ENCODE data around the gene OR7A5.
"Not testable (repeated sequence)": the region's sequence is repeated elsewhere in the genome, so short reads cannot be mapped to it uniquely, and the experiment has no call there.

OR7A5 gene

DNA sequence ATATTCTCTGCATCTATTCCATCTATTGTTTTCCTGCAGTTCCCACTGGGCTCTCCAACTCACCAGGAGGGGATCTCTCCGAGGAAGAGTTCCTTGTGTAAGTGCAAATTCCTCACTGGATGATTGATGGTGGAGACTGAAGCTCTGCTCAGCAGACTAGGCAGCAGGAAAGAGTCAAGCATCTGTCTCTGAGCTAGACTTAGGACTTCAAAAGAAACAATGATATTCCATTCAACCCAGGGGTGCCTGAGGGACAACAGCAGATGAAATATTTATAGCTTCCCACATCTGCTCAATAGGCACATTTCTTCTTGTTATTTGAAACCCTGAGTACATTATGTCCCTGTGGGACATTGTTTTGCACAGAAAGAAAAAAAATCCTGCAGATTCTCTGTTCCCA lies at the start of gene OR7A5, which contains the start of gene OR7C1:
OR7A5 (minus strand) TSS at position 175 of the 400 bp plus-strand sequence. CDS start 6,944 bp downstream, outside the sequence.
OR7C1 (minus strand) TSS at position 175 of the 400 bp plus-strand sequence. CDS start 35,049 bp downstream, outside the sequence.
- DNase-seq (ENCODE audit: low spot score) = no peak

DNA sequence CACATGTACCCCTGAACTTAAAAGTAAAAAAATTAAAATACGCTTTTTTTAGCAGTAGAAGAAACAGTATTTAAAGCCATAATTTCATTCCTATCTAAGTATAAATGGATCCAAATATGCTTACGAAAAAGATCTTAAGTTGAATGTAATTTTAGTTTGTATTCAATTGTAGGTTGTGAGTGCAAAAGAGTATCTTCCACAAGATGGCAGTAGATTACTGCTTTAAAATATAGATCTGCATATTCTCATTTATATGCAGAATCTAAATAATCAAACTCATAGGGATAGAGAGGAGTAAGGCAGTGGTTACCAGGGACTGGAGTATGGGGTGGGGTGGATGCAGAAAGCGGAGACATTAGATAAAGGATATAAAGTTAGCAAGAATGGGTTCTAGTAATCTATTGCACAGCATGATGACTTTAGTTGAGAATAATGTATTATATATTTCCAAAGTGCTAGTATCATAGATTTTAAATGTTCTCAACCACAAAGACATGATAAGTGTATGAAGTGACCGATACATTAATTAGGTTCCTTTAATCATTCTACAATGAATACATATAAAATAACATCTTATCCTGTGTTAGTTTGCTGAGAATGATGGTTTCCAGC lies 36.7 kb upstream of the OR7A5 start:
- peak; percentile 36 for DNase-seq (ENCODE audit: low spot score)

DNA sequence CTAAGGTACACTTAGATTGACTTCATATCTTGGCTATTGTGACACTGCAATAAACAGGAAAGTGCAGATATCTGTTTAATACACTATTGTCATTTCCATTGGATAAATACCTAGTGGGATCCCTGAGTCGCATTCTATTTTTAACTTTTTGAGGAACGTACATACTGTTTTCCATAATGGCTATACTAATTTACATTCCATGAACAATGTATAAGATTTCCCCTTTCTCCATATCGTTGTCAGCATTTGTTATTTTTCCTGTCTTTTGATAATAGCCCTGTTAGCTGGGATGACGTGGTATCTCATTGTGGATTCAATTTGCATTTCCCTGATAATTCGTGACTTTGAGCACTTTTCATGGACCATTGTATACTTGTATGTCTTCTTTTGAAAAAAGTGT lies 33.5 kb upstream of the OR7A5 start:
- no peak for DNase-seq (ENCODE audit: low spot score)

DNA sequence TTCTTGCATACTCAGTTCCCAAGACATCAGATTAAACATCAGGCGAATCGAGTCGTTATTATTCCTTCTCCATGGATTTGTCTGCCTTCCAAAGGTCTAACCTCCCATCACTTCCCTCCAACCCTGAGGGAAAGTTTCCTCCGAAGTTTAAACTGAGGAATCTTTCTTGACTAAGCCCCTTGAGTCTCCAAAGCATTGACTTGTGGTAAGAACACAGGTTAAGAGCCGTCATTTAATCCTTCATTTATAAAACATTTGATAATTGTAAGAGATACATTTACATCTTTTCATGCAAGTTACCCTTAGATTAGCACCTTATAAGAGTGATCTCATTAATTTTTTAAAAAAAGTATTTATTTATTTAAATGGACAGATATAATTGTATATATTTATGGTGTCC lies 13.8 kb upstream of the OR7A5 start, which contains the start of gene OR7A10:
OR7A10 (minus strand) TSS at position 101 of the 400 bp plus-strand sequence. CDS start 7,045 bp downstream, outside the sequence.
- DNase-seq (ENCODE audit: low spot score) = no peak

DNA sequence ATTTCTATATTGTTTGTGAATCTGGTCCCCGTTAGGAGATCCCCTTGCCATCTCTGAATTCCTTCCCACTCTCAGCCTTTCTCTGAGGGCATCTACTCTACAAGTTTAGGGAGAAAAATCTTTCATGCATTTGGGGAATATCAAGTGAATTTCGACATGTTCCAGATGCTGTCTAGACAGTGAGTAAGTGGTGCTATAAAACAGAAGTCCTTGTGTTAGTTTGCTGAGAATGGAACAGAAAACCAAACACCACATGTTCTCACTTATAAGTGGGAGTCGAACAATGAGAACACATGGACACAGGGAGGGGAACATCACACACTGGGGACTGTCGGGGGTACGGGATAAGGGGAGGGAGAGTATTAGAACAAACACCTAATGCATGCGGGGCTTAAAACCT lies 8.6 kb upstream of the OR7A5 start:
- no peak for DNase-seq (ENCODE audit: low spot score)

DNA sequence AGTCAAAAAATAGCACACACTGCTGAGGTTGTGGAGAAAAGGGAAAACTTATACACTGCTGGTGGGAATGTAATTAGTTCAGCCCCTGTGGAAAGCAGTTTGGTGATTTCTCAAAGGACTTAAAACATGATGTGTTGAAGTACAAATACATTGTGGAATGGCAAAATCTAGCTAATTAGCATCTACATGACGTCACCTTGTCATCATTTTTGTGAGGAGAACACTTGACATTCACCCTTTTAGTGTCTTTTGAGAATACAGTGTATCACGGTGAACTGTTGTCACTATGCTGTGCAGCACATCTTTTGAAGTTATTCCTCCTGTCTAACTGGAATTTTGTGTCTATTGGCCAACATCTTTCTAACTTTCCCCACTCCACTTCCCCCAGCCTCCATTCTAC lies 8.2 kb upstream of the OR7A5 start:
- no peak for DNase-seq (ENCODE audit: low spot score)

DNA sequence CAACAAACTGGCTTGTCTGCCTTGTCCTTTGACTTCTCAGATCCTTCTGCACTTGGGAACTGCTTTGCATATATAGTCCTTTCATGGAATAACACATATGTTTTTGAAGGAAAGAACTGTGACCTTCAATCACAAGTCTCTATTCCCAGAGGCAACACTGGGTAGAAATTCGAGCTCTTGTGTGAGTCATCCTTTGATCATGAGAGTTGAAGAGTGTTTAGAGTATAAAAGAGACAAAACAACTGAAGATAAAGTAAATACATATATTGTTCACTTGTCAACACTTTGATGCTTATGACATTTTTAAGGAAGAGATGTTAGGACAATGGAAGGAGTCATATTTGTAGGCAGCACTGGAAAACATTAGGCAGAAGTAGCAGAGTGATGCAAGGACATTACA lies 5.2 kb upstream of the OR7A5 start:
- no peak for DNase-seq (ENCODE audit: low spot score)

DNA sequence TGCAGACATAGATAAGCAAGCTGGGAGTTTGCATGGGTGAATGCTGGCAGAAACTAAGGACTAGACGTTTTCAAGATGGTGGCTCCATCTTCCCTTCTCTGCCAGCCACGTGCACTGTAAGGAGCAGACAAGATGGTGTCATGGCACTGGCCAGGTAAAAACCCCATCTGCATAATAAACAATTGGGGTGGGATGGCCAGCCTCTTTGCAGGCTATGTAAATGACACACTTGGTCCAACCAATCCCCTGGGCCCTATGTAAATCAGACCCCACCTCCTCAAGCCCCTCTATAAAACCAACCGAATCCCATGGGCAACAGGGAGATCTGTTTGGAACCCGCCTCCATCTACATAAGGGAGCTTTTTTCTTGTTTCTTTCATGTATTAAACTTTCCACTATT lies 2.4 kb upstream of the OR7A5 start:
- no peak for DNase-seq (ENCODE audit: low spot score)

DNA sequence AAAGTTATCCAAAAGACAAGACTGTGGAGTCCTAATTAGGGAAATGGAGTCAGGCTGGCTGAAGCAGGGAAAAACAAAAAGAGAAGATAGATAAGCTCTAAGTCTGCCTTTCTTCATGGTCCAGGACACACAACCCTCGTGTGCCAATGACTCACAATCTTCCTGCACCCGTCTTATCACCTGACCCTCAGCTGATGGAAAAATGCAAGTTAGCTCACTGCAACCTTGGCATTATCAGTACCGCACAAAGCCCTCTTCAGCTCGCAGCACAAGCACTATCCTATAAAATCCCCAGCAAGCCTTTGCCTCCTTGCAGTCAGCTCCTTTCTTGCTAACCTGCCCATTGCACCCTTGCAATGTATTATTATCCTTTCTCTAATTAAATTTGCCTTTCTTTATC lies 4.3 kb downstream of the OR7A5 start:
- DNase-seq (ENCODE audit: low spot score) = peak; percentile 9

DNA sequence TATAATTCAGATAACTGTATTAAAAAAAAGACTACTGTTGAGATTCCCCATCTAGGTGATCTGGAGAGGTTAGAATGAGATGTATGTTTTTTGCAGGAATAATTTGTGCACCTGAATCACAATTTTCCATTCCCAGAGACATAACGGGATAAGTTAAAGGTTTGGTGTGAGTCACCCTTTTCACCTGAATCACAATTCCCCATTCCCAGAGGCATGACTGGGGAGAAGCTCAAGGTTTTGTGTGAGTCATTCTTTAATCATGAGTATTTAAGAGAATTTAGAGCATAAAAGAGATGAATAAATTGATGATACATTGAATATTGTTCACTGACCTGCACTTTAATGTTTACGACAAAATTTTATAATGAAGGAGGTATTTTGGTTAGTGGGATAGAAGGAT lies 9.0 kb downstream of the OR7A5 start:
- DNase-seq (ENCODE audit: low spot score) = no peak

DNA sequence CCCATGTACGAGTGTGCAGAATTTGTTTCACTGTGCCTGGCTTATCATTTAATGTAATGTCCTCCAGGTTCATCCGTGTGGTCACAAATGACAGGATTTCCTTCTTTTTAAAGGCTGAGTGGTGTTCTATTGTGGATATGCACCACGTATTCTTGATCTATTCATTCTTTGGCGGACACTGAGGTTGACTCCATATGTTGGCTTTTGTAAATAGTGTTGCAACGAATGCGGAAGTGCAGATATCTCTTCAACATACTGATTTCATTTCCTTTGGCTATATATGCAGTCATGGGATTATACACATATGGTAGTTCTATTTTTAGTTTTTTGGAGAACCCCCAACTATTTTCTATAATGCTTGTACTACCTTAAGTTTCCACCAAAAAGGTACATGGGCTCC lies 13.0 kb downstream of the OR7A5 start:
- no peak for DNase-seq (ENCODE audit: low spot score)

DNA sequence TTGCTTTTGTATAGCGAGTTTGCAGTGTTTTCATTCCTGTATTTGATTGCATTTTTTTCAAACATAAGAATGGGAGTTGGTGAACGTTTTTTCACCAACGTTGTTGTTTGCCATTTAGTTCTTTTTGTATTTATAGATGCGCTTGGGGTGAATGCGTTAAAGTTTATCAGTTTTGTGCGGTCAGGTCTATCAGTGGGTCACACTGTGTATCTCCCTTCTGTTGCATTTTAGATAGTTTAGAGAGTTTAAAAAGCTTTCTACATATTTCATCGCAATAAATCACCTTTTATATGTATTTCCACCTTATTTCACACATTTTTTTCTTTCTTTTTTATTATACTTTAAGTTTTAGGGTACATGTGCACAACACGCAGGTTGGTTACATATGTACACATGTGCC lies 16.4 kb downstream of the OR7A5 start:
- DNase-seq (ENCODE audit: low spot score) = no peak

DNA sequence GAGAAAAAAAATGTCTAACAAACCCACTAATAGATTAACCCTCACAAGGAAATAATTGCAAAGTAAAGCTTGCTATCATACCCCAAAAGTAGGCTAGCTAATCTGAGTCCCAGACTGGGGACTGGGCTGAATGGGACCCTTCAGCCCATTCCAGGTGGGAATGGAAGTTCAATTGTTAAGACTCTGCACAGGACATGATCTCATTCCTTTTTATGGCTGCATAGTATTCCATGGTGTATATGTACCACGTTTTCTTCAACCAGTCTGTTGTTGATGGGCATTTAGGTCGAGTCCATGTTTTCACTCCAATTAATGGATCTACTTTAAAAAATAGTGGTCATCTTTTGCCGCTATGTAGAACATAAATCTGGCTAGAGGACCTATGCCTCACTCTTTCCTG lies 17.9 kb downstream of the OR7A5 start:
- no peak for DNase-seq (ENCODE audit: low spot score)

DNA sequence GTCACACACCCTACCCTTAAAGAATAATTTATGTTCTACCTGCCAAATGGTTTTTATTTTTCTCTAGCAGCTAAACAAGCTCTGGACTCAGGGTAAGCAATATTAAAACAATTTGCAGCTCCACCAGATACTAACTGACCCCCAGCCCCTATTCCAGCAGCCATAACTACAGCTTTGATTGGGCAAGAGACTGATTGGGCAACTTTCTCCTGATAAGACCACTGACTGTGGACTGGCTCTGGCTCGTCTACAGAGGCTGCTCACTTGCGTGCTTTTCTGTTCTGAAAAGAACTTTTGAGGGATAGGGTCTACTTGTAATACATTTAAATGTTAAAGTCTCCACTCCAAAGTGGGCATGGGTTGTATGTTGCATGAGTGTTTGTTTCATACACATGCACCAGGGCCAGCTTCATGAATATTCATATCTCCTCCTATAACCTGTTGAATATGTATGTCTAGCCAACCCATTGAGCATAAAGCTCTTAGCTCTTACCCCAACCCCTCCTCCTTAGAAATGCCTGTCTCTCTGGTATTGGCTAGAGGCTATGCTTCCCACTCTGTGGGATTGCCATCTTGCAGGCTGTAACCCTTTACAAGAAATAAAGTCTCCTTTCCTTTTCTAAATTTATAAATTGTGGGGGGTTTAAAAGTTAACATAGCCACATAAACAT lies 19.9 kb downstream of the OR7A5 start:
- DNase-seq (ENCODE audit: low spot score) = no peak

DNA sequence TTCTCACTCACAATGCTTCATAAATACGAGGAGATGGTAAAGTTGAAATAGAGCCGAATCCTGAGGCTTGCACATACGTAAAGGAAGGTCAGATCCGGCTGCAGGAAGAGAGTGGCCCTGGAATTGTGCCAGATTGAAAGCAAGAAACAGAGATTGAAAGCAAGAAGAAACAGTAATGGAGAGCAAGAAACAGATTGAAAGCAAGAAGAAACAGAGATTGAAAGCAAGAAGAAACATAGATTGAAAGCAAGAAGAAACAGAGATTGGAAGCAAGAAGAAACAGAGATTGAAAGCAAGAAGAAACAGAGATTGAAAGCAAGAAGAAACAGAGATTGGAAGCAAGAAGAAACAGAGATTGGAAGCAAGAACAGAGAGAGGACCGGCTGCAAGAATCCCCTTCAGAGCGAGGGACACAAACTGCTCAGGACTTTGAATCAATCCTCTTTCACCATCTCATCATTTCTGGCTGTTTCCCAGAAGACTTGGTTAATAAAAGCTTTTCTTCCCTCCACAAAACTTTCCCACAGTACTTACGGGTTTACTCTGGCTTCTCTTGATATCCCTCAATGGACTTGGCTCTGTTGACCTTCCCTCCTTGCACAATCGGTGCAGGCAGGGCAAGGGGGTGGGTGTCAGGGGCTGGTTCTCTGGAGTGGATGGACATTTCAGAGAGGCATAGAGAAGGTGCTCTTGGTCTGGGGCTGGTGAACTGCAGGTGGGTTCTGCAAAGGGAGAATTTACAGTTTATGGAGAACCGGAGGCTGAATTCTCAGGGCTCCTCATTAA lies 25.5 kb downstream of the OR7A5 start:
- DNase-seq (ENCODE audit: low spot score) = no peak

DNA sequence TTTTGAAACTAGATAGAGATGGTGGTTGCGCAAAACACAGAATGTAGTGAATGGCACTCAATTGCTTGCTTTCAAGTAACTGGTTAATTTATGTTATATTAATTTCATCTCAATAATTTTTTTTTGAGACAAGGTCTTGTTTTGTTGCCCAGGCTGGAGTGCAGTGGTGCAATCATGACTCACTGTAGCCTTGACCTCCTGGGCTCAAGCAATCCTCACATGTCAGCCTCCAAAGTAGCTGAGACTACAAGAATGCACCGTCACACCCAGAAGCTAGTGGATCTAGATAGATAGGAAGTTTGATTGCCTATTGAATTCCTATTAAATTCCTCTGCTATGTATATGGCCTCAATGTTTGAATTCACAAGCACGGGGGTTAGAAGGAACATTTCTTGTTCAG lies 30.2 kb downstream of the OR7A5 start:
- DNase-seq (ENCODE audit: low spot score) = no peak

DNA sequence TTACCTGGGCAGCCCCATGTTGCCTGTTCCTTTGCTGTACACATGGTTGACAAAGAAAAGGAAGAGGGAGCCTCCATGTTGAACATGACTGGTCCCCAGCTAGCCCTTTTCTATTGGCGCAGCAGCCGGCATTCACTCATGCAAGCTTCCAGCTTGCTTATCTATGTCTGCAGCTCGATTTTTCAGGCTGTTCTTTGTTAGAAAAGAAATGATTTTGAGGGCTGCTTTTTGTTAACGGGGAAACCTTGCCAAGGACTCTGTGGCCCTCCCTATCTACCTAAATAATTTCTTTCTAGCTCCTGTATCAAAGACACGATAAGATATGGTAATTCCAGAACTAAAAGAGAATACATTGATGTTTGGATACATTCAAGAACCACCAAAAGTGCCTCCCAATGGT lies 36.2 kb downstream of the OR7A5 start:
- DNase-seq (ENCODE audit: low spot score) = no peak

DNA sequence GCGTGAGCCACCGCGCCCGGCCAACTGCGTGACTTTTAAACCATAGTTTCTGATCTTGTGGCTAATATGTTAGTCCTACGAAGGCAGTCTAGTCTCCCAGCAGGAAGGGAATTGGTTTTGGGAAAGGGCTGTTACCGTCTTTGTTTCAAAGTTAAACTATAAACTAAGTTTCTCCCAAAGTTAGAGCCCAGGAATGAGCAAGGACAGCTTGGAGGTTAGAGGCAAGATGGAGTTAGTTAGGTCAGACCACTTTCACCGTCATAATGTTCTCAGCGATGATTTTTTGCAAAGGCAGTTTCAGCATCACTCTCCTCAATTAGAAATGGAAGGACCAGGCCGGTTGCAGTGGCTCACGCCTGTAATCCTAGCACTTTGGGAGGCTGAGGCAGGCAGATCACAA lies 39.0 kb downstream of the OR7A5 start:
- no peak for DNase-seq (ENCODE audit: low spot score)

DNA sequence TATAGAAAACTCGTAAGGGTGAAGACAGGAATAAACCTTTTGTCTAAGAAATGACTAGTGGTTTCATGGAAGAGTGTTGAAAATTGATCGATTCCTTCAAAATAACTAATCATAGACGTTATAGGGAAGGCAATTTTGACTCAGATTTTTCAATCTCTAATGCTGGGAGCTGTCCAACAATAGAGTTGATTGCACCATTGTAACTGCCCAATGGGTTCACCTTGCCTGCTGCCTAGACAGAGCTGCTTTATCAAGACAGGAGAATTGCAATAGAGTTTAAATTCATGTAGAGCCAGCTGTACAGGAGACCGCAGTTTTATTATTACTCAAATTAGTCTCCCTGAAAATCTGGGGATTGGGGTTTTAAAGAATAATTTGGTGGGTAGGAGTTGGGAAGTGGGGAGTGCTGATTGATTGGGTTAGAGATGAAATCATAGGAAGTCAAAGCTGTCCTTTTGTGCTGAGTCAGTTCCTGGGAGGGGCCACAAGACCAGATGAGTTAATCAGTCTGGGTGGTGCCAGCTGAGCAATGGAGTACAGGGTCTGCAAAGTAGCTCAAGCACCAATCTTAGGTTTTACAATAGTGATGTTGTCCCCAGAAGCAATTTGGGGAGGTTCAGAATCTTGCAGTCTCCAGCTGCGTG lies 39.8 kb downstream of the OR7A5 start:
- DNase-seq (ENCODE audit: low spot score) = no peak

DNA sequence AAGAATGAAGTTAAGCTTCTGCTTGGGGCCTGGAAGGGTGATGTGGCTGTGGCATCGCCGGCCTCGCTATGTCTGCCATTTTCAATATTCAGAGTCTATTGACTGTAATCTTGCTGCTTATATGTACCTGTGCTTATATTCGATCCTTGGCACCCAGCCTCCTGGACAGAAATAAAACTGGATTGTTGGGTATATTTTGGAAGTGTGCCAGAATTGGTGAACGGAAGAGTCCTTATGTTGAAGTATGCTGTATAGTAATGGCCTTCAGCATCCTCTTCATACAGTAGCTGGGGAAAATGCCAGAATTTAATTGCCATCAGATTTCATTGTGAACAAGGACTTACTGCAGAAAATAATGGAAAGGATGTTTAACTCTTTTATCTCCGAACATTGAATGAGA lies 42.7 kb downstream of the OR7A5 start:
- not testable (repeated sequence) for DNase-seq (ENCODE audit: low spot score)

DNA sequence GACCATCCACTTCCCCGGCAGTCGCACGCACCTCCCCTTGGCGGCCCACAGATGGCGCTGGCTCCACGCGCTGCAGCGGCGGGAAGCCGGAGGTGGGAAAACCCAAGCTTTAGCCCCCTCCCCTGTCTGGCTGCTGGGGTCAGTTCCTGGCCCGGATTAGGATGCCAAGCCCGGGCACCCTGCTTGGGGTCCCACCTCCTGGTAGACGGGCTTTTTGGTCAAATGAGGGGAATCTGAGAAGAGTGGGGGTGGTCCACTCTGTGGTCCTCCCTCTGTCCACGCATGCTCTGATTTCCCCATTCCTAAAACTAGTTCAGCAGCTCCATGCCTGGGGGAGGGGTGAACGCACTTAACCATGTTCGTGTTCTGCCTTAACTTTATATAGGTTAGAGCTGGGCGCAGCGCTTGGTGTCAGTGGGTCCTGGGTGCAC lies 48.5 kb downstream of the OR7A5 start:
- peak; percentile 34 for DNase-seq (ENCODE audit: low spot score)

DNA sequence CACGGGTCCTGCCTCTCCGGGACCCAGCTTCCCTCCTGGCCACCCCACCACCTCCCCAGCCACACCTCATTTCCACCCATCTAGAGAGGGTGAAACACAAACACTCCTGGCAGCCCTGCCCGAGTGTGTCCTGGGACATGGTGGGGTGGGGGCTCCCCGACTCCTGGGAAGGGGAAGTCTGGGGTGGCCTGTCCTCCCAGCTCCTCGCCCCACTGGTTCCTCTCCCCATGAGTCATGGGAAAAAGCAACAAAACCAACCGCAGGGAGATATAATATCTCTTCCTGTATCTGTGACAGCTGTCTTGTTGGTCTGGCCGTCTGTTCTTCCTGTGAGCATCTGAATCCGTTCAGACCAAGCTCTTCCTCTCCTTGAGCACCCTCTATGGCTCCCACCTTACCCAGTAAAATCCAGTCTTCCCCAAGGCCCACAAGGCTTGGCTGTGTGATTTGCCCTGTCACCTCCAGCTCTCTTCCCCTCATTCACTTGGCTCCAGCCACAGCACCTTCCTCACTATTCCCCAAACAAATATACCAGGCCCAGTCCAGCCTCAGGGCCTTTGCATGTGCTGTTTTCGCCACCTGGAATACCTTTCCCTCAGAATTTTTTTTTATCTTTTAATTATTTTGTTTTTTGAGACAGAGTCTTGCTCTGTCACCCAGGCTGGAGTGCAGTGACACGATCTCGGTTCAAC lies 49.7 kb downstream of the OR7A5 start:
- DNase-seq (ENCODE audit: low spot score) = not testable (repeated sequence)

Measured in NAMALWA (cell line).